HCT116 (cell line): ENCODE measurements around the gene HS6ST3.

Source experiments
- CEBPB ChIP-seq: IDR thresholded peaks from 2 replicates; pipeline ENCODE4 v1.6.1; 2012; ENCODE audit warnings: low read depth
- EZH2 ChIP-seq: fragments of 200-600 bp; sonication (generic); IDR thresholded peaks from 2 replicates; pipeline ENCODE4 v1.6.1; 2017; ENCODE audit warnings: antibody characterized with exemption, mixed run types
- FOSL1 ChIP-seq: IDR thresholded peaks from 2 replicates; pipeline ENCODE4 v1.6.1; 2012; ENCODE audit warnings: low read depth
- POLR2A ChIP-seq: IDR thresholded peaks from 2 replicates; pipeline ENCODE4 v1.7.0; 2011; ENCODE audit warnings: borderline replicate concordance; ENCODE audit not compliant: insufficient read depth, insufficient read length; ENCODE audit errors: extremely low read depth
- POLR2AphosphoS5 ChIP-seq: IDR thresholded peaks from 2 replicates; pipeline ENCODE4 v1.6.1; 2011; ENCODE audit warnings: mild to moderate bottlenecking, low read depth, low read length, moderate library complexity
- TF ChIP-seq, protein P1 (sequence below), 3 experiments: fragments of 200-600 bp in 1 of 3; sonication (generic) in 1 of 3; IDR thresholded peaks in 2 of 3; conservative IDR thresholded peaks in 1 of 3; 2 replicates each; pipeline ENCODE4 v1.5.1; 2012 to 2017; ENCODE audit warnings: low read depth in 2 of 3, low read length in 2 of 3, antibody characterized with exemption in 1 of 3, borderline replicate concordance in 1 of 3, control low read depth in 1 of 3, mild to moderate bottlenecking in 1 of 3, mixed read lengths in 1 of 3, mixed run types in 1 of 3, moderate library complexity in 1 of 3; ENCODE audit not compliant: insufficient read depth in 1 of 3
- TF ChIP-seq, protein P2 (sequence below): IDR thresholded peaks from 2 replicates; pipeline ENCODE4 v1.6.1; 2012

- TF ChIP-seq, protein P1, sequence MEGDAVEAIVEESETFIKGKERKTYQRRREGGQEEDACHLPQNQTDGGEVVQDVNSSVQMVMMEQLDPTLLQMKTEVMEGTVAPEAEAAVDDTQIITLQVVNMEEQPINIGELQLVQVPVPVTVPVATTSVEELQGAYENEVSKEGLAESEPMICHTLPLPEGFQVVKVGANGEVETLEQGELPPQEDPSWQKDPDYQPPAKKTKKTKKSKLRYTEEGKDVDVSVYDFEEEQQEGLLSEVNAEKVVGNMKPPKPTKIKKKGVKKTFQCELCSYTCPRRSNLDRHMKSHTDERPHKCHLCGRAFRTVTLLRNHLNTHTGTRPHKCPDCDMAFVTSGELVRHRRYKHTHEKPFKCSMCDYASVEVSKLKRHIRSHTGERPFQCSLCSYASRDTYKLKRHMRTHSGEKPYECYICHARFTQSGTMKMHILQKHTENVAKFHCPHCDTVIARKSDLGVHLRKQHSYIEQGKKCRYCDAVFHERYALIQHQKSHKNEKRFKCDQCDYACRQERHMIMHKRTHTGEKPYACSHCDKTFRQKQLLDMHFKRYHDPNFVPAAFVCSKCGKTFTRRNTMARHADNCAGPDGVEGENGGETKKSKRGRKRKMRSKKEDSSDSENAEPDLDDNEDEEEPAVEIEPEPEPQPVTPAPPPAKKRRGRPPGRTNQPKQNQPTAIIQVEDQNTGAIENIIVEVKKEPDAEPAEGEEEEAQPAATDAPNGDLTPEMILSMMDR (IDR thresholded peaks at IDR 0.05 in 2 of 3, conservative IDR thresholded peaks at IDR 0.05 in 1 of 3; ENCODE audit: borderline replicate concordance in 1 of 3, insufficient read depth in 1 of 3, low read depth in 2 of 3, low read length in 2 of 3), result no peak
- TF ChIP-seq POLR2A, result no peak
- TF ChIP-seq, protein P2, sequence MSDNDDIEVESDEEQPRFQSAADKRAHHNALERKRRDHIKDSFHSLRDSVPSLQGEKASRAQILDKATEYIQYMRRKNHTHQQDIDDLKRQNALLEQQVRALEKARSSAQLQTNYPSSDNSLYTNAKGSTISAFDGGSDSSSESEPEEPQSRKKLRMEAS, result no peak
- TF ChIP-seq FOSL1, result no peak
- no peak for TF ChIP-seq CEBPB
- no peak for TF ChIP-seq EZH2
- no peak for TF ChIP-seq POLR2AphosphoS5
Measured at GRCh38 chr13:96093296-96094006, 3.5 kb downstream of the HS6ST3 start.
